Stimulated activated CD4-positive, alpha-beta T cell treated with anti-CD3 and anti-CD28 coated beads, Interleukin-12 subunit alpha, Interleukin-12 subunit beta, amount 100 ng/mL, for 4 hours (primary cell): ENCODE data around the gene ATG7.
"Not testable (repeated sequence)": the region's sequence is repeated elsewhere in the genome, so short reads cannot be mapped to it uniquely, and the experiment has no call there.

Experiments
- DNase-seq: peaks from one replicate; pipeline ENCODE4 v3.0.0-alpha.2; 2020

ATG7 gene

DNA sequence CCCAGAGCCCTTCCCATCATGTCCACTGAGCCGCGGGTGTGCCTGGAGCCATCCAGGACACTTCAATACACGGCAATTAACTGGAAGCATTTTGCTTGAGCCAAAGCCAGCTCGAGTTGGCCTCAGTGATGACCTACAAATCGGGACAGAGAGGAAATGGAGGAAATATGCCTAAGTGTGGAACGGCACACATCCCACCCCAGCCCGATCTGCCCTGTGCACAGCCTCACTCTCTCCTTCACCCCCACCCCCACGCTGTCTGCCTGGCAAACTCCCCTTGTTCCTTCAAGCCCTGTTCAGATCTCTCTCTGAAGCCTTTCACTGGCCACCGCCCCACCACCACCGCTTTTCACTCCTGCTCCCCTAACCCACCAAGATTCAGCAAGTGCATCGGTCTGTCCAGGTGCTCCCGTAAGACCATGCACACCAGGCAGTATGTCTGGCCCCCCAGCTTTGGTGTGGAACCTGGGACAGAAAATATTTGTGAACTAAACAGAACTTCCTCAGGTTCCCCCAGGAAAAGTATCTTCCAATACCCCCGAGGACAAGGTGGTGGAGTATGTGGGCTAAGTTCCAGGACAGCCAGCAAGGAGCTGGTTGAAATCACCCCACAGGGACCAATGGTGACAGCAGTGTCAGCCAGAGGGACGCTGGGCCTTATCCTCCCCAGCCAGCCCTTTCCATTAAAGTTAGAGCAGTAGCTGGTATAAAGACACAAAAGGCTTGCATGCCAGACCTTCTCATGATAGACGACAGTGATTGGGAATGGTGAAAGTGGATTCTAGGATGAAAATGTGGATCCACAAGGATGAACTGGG is 287.8 kb downstream of the ATG7 start:
- DNase-seq, result no peak

DNA sequence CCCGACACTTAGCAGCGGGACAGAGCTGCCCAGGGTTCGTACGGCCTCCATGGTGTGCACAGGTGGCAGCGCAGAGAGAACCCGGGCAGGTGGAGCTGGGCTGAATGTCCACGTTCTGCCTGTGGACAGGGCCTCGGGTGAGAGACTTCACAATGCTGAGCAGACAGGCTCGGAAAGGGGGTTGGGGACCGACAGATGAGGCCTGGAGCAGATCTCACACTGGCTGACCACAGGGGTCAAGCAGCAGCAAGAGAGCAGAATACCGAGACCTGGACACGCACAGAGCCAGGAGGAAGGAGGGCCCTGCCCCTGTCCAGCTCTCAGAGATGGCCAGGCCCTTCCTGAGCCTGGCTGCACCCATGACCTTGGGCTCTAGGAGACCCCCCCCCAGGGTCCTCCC is 288.5 kb downstream of the ATG7 start:
- DNase-seq, result no peak

DNA sequence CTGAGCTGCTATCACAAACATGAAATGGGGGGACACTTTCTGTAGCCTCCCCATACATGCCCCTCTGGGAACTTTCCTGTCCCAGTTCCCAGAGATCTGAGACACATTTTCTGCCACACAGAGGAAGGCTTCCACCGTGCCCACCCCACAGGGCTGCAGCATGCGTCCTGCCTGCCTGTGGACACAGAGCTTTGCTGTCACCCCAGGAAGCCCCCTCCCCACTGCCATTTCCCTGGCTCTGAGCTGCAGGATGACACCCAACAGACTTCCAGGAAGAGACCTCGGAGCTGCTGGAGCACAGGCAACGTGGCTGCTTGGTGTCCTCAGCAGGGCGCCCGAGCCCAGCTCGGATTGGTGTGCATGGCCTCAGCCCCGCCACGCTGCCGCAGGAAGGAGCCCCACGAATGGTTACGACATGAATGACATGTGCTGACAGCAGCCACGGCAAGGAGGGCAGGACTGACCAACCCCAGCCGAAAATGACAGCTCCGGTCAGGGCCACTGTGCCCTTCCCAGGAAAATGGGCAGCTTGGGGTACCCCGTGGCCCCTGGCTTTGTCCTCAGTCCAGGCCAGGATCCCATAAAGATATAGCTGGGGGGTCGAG is 290.2 kb downstream of the ATG7 start:
- DNase-seq, result no peak

DNA sequence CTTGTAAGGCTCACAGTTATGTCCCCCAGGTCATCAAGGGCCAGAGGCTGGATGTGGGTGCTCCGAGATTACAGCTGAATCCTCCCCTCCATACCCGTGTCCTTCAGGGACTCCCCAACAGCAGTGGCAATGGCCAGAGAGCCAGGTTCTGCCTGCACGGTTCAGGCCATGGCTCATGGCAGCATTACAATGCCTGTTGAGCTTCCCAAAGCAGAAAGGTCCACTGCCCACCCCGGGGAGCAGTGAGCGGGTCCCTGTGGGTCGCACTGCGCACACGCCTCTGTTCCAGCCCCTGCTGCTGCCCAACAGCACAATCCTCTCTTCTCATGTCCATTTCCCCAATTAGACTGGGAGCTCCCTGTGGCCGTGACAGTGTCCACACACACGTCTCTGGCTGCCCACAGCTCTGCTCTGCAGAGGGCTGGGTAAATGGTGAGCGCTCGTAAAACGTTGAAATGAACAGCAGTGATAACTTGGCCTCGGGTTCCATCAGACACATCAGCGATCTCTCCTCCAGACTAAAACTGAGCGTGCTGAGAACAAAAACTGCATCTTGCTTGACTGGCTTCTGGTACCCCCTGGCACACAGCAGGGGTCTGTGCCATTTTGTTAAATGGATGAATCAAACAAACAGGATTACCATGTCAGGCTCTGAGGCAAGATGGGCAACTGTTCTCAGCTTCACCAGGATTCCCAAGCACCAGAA is 291.1 kb downstream of the ATG7 start:
- no peak for DNase-seq

DNA sequence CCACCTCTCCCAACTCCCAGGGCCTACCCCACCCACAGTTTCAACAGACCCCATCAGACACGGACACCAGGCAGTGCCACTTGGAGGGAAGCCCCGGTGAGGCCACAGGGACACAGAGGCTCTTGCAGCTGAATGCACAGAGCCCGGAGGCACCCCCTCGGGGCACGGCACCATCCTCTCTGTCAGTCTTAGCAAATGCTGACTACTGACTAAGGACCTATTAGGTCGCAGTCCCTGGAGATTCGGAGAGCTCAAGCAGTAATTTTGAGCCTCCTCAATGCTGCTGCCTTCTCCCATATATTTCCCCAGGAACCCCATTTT is 291.6 kb downstream of the ATG7 start:
- no peak for DNase-seq

DNA sequence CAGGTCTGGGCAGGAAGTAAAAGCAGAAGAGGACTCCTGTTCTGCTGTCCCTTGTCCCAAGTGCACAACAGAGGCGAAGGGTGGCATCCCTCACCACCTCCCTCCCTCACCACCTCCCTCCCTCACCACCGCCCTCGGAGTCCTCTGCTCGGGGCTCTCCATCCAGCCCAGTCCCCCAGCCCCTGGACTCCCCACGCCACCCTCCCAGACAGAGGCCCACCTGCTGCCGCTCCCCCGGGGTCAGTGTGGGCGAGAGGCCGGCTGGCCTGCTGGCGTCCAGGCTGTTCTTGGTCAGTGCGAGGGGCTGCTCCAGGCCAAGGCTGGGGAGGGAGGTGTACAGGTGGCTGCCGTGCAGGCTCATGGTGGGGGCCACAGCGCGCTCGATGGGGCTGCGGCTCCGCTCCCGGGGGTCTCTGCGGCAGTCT is 292.4 kb downstream of the ATG7 start:
- DNase-seq, result no peak

DNA sequence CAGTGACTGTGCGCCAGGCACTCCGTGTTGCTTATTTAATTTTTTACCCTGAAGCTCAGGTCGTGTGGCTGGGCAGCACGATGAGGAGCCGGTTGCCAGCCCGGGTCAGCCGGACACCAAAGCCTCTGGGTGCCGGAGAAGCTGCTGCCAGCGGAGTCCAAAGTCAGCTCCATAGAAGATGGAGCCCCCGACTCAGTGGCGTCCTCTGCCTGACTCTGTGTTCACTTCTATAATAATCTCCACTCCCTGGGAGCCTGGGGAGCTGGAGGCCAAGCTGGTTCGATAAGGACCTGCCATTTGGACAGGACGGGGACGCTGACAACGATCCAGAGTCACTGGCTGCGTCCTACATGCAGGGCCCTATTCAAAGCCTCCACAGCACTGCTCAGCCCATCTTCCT is 292.9 kb downstream of the ATG7 start:
- DNase-seq, result no peak

DNA sequence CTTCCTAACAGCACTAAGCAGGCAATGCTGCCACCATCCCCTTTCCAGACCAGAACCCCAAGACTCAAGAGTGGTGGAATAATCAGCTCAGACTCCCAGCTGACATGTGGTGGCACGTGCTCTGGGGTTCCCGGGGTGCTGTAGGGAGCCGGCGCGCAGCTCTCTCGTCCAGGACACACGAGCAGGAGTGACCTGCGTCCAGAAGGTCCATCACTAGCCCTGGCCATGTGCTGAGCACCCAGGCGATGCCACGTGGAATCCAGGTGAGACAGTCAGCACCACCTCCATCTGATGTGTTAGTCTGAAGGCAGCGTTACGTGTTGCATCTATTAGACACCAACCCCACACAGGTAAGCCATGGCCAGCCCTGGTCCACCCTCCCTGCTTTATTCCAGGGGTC is 293.3 kb downstream of the ATG7 start:
- DNase-seq, result no peak

DNA sequence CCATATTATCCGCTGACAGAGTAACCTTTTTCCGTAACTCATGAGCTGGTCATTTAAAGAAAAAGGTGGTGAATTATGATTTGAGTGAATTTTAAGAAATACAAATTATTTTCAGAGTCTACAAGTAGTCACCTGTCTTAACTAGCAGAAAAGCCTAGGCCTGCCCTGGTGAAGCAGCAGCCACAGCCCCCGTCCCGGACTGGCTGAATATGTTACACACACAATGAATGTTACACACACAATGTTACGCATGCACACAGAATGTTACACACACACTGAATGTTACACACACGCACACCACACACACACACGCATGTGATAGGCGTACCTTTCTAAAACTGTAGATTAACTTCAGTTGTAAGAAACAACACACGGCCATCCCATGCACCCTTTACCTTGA is 293.7 kb downstream of the ATG7 start:
- DNase-seq, result no peak

DNA sequence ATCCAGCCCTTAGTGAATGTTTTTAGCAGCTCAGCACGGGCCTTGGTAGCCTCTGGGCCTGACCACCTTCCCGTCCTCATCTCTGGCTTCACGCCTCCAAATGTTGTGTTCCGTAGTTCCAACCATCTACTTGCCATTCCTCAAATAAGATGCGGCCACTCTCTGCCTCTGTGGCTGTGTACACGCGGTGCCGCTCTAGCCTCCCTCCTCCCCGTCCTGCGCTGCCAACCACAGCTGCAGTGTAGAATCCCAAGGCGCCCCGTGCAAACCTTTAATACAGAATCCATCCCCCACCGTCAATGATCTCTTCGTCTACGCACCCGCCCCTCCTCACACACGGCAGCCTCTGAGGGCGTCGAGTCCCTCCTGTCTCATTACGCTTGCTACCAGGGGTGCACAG is 294.3 kb downstream of the ATG7 start:
- no peak for DNase-seq

DNA sequence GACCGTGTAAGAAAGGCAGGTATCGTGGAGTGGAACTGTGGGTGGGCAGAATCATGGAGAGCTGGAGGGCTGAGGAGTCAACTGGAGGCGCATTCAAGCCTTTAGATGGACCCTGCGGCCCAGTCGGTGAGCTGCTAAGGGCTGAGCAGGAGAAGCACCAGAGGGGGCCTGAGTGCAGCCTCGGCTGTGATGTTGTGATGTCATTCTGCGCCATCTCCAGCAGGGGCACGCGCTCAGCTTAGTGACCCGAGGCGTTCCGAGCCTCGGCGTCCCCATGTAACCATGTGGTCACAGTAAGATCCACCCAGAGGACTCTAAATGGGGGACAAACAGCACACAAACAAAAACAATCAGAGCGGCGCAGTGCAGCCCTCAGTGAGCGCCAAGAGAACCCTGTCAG is 294.7 kb downstream of the ATG7 start:
- no peak for DNase-seq

DNA sequence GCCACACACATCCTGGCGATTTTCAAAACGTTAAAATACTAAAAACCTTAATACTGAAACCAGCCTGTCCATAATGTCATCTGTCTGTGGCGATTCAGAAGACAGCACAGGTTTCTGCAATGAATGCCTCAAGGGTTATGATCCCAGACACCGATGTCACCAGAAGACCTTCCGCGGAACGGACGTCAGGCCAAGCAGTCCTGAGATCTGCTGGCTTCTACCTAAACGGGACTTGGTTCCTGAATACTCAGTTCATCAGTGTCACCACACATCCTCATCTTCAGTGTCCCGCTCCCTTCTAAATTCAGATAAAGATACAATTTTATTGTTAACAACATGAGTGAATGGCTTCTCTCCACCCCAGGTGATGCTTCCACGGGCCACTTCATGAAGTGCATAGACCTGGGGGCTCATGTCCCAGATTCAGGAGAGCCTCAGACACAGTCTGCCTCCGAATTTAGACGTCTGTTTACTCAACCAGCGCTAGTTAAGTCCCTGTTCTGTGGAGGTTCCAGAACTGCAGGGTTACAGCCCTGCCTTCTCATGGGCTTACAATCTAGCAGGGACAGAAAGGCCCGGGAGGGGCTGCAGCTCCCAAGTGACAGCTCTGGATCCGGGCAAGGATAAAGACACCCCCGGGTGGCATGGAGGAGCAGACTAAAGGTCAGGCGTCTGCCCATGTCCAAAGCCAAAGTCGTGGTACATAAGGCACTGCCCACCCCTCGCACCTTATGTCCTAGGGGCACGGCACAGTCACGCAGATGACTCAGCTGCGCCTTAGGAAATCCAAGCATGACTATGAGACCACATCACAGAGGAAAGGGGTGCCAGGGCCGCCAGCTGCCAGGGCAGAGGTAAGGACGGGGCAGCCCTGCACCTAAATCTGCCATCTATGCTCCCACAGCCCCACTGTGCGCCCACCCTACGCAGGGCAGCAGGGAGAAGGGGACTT is 295.6 kb downstream of the ATG7 start:
- no peak for DNase-seq

DNA sequence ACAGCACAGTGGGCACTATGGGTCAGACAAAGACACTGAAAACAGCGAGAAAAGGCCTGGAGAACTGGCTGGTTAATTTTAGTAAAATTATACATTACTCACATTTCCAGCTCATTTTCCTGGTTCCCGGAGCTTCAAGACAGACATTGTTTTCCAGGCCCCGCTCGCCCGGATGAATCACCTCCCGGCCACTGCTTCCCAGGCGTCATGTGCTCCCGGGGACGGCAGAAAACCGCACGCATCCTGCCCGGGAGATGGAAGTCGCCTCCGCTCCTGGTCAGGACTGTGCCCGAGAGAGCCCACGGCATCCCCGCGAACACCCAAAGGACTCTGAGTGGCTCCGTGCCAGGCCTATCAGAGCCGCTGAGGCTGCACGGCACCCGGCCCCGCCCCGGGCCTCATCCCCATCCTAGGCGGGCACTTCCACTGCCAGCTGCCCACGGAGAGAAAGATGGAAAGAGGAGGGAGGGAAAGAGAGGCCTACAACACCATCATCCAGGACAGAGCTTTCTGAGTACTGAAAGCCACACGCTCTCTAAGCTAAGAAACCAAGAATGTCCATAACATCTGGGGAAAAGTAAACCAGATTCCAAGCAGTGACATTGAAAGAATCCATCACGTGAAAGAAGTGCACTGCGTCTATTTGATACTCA is 296.4 kb downstream of the ATG7 start:
- DNase-seq, result no peak

DNA sequence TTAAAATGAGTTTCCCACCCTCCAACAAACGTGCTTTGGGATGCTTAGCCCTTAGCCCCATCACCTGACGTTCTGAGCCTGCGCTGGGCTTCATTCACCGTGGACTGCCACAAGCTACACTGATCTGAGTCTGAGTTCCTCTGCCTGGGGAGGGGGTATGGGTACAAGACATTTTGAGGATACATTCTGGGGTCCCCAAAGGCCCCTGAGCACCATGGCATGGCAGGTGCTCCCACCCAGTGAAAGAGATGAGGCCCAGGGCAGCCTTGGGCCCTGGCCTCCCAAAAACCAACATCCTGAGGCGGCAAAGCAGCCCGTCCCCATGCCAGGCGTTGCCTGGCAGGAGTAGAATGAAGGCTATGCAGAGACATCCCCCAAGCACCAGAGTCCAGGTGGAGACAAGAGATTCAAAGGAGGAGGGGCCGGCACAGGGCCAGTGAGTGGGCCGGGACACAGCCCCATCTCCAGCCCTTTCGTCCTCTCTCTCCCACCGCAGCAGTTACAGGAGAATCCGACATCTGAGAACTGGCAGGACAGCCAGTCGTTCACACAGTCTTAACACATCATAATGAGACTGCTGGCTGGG is 297.1 kb downstream of the ATG7 start:
- no peak for DNase-seq

DNA sequence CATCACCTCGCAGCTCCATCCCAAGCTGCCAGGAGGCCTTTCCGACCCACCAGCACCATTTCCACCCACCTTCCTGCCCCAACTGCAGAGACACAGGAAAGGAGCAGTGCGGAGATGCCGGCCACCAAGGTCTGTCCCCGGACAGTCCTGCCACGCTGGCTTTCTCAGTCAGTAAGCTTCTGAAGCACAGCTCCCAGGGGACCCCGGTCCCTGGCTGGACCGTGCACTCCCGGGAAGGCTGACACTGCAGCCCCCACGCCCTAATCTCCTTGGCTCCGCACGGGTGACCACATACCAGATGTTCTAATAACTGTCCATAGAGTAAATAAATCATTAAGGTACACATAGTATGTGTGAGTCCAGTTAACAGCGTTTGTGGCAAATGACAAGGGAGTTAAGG is 298.1 kb downstream of the ATG7 start:
- no peak for DNase-seq

DNA sequence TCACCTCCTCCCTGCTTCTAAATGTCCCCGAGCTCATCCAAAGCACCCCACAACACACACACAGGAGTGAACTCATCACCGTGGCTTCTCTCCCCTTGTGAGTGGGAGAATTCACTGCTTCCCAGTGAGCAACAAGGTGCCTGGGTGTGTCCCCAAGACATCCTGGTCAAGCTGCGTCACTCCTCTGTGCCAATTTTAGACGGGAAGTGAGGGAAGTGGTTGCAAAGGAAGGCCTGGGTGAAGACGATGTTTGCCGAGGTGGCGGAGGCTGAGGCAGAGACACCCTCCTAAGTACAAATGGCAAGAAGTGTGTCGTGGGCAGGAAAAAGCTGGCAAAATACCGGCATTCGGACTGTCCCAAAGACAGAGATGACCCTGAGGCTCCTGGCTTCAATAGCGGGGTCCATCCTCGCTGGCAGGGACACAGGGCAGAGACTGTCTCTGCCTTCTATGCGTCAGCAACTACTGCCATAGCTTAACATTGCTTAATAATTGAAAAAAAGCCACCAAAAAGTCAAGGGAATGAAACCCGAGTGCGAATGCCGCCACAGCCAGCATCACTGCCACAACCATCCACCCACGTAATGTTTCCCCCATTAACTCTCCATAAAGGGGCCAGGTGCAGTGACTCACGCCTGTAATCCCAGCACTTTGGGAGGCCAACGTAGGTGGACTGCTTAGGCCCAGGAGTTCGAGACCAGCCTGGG is 298.7 kb downstream of the ATG7 start:
- DNase-seq, result no peak

DNA sequence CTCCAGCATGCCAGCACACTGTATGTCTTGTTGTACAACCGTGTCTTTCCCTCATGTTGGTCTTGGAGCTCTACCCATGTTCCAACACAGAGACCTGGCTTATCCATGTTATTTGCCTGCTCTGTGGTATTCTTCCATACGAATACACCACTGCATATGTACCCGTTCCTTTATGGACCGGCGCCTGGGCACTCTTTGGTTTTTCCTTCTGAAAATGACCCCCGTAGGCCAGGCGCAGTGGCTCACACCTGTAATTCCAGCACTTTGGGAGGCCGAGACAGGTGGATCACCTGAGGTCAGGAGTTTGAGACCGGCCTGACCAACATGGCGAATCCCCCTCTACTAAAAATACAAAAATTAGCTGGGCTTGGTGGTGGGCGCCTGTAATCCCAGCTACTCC is 300.5 kb downstream of the ATG7 start:
- not testable (repeated sequence) for DNase-seq

DNA sequence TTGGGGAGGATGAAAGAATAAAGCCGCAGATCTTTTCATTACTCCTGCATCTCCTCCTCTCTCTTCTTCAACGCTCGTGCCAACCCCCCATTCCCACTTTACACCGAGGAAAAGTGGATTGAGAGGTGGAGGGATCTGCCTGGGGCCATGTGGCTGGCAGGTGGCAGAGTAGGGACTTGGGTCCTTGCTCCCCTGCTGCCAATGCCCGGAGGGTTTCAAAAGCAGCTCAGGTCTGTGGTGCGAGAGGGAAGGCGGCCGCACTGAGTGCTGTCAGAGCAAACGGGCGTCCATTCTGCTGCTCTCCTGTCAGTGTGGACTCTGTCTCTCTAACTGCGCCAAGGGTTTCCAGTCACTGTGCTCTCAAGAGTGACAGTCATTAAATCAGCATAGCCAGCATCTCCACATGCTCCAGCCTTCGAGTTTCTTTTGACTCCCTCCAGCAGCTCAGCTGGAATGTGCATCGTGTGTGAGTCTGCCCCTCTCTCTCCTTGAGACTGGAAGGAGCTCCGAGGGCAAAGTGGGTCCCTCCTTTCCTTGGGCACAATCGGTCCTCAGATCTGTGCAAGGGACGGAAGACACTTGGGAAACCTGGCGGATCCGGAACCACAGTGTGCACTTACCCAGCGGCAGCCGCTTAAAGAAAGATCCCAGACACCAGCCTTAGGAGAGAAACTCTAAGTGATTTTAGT is 302.9 kb downstream of the ATG7 start:
- DNase-seq, result no peak

DNA sequence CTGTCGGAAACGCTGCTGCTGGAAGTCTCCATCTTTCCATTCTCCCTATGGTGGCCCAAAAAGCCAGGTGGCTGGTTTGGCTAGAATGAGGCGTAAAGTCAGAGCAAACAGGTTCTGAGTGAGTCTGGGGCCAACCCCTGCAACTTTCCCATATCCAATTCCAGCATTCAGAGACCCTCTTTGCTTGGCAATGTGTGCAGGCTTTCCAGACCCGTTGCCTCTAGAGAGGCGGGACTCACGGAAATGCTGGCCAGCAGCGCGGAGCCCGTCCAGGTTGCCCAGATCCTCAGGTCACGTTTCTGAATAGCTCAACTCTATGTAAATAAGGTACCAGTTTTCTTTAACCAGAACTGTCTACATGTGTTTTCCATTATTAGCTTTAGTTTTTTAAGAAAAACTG is 303.5 kb downstream of the ATG7 start:
- no peak for DNase-seq

DNA sequence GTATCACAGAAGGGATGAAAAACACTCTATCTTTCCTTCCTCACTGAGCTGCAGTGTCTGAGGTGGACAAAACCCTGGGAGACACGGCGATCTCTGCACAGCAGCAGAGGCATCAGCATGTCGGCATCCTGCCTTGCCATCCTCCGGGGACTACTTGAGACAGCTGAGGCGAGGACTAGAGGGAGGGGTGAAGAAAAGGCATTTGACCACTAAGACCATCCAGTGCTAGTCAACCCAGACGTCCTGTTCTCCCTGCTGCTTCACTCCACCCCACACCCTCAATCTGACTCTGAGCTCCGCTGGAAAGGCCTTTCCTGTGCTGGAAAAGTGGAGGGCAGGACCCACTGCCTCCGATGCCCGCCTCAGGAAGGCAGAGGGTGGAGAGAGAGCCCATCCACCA is 304.3 kb downstream of the ATG7 start:
- no peak for DNase-seq

DNA sequence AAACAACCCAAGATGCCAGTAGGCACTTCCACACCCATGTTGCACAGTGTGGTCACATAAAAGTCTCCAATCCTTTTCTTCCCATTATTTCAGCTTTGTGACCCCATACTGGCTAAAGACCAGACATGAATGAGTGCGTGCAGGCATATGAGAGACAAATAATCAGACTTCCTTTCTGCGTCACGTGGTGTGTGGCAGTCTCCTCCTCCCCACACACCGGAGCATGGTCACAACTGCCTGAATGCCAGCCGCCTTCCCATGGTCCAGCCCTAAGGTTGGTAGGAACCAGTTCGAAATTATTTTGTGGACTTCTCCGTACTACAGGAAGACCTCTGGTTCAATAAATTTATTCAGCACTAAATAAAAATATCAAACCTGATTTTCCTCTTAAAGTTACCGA is 306.0 kb downstream of the ATG7 start:
- no peak for DNase-seq
